HG03439 (cell line): ENCODE data around the gene PLEKHM3.

Source experiments
- ATAC-seq: cut with Tn5 transposase; IDR thresholded peaks from one replicate; pipeline ENCODE4 v1.9.1; 2021; ENCODE audit warnings: mild to moderate bottlenecking, moderate library complexity; ENCODE audit not compliant: unreplicated experiment

The PLEKHM3 gene

GRCh38 chr2:207895274-207895860 is 130.0 kb downstream of the PLEKHM3 start:
- ATAC-seq: no peak

GRCh38 chr2:207892716-207893402 is 132.5 kb downstream of the PLEKHM3 start:
- ATAC-seq: no peak

- ATAC-seq: no peak
Observed at GRCh38 chr2:207891086-207891844, 134.1 kb downstream of the PLEKHM3 start.

- ATAC-seq: no peak
Observed at GRCh38 chr2:207887500-207887899, 137.8 kb downstream of the PLEKHM3 start.

GRCh38 chr2:207885010-207885409 is 140.3 kb downstream of the PLEKHM3 start:
- no peak for ATAC-seq

- no peak for ATAC-seq
Observed at GRCh38 chr2:207884127-207884526, 141.2 kb downstream of the PLEKHM3 start.

- no peak for ATAC-seq
Observed at GRCh38 chr2:207883002-207883780, 142.1 kb downstream of the PLEKHM3 start.

GRCh38 chr2:207881902-207882301 is 143.4 kb downstream of the PLEKHM3 start:
- ATAC-seq: no peak

GRCh38 chr2:207879536-207879935 is 145.8 kb downstream of the PLEKHM3 start:
- no peak for ATAC-seq

GRCh38 chr2:207876842-207877535 is 148.3 kb downstream of the PLEKHM3 start:
- no peak for ATAC-seq

GRCh38 chr2:207875473-207876212 is 149.7 kb downstream of the PLEKHM3 start:
- no peak for ATAC-seq

- no peak for ATAC-seq
Observed at GRCh38 chr2:207873794-207874193, 151.5 kb downstream of the PLEKHM3 start.

GRCh38 chr2:207871911-207872310 is 153.4 kb downstream of the PLEKHM3 start:
- no peak for ATAC-seq

- ATAC-seq: no peak
Observed at GRCh38 chr2:207871506-207871905, 153.8 kb downstream of the PLEKHM3 start.

GRCh38 chr2:207870814-207871213 is 154.5 kb downstream of the PLEKHM3 start:
- no peak for ATAC-seq

- no peak for ATAC-seq
Observed at GRCh38 chr2:207869784-207870778, 155.2 kb downstream of the PLEKHM3 start.

GRCh38 chr2:207868855-207869596 is 156.3 kb downstream of the PLEKHM3 start:
- no peak for ATAC-seq

- no peak for ATAC-seq
Observed at GRCh38 chr2:207867905-207868304, 157.4 kb downstream of the PLEKHM3 start.
